HepG2 (cell line): ENCODE results near the gene ADI1. TPM values are rescaled to one million over a fixed set of nuclear protein-coding genes. Genes with fewer than 3 reads are reported as not detected.

ENCODE experiments used
- ATAD3A ChIP-seq: sonication (generic); formaldehyde crosslinking; IDR thresholded peaks from 2 replicates; pipeline ENCODE4 v1.4.0; 2020; ENCODE audit warnings: missing genetic modification reagents
- MAF1 ChIP-seq: sonication (generic); formaldehyde crosslinking; IDR thresholded peaks from 2 replicates; pipeline ENCODE4 v1.5.0; 2020; ENCODE audit warnings: missing genetic modification reagents, borderline replicate concordance
- NCOA1 ChIP-seq: sonication (generic); formaldehyde crosslinking; IDR thresholded peaks from 2 replicates; pipeline ENCODE4 v1.9.0; 2021; ENCODE audit warnings: missing genetic modification reagents
- PAX8 ChIP-seq: sonication (generic); formaldehyde crosslinking; IDR thresholded peaks from 2 replicates; pipeline ENCODE4 v1.8.0; 2022; ENCODE audit warnings: mild to moderate bottlenecking, missing genetic modification reagents, borderline replicate concordance
- POLR2AphosphoS5 ChIP-seq: IDR thresholded peaks from 2 replicates; pipeline ENCODE4 v1.6.1; 2012; ENCODE audit warnings: low read depth, low read length
- SSRP1 ChIP-seq: IDR thresholded peaks from 2 replicates; pipeline ENCODE4 v1.6.1; 2016; ENCODE audit warnings: control low read depth
- TRIM24 ChIP-seq: sonication (generic); formaldehyde crosslinking; IDR thresholded peaks from 2 replicates; pipeline ENCODE4 v1.8.0; 2022; ENCODE audit warnings: mild to moderate bottlenecking, missing genetic modification reagents
- ZBTB1 ChIP-seq: sonication (generic); formaldehyde crosslinking; IDR thresholded peaks from 2 replicates; pipeline ENCODE4 v1.4.0; 2020; ENCODE audit warnings: missing genetic modification reagents, borderline replicate concordance
- ZGPAT ChIP-seq: IDR thresholded peaks from 2 replicates; pipeline ENCODE4 v1.6.1; 2016; ENCODE audit warnings: mild to moderate bottlenecking
- ZNF180 ChIP-seq: sonication (generic); formaldehyde crosslinking; IDR thresholded peaks from 2 replicates; pipeline ENCODE4 v1.4.0; 2020; ENCODE audit warnings: low read depth, missing genetic modification reagents, borderline replicate concordance
- ZNF232 ChIP-seq: sonication (generic); formaldehyde crosslinking; IDR thresholded peaks from 2 replicates; pipeline ENCODE4 v1.4.0; 2020; ENCODE audit warnings: missing genetic modification reagents, borderline replicate concordance
- ZNF614 ChIP-seq: IDR thresholded peaks from 2 replicates; pipeline ENCODE4 v1.6.1; 2018; ENCODE audit warnings: missing biosample characterization, missing genetic modification reagents, inconsistent platforms, borderline replicate concordance
- polyA plus RNA-seq, 8 experiments: library from polyadenylated mRNA; depleted of rRNA in 3 of 8; stranded (reverse) in 7 of 8; unstranded in 1 of 8; fragments of >200 nt; fragmentation: Illumina TruSeq in 4 of 8; extraction: Trizol in 4 of 8; gene quantifications; 2 replicates each; pipeline versions ENCODE4 v1.2.1 to v1.2.3, GENCODE V29; 2011 to 2016; ENCODE audit warnings: low read depth in 4 of 8, missing spikeins in 1 of 8, mixed read lengths in 1 of 8; ENCODE audit not compliant: insufficient read depth in 1 of 8
- total RNA-seq, 5 experiments: library from RNA; depleted of rRNA; stranded (reverse); fragments of >200 nt; fragmentation: Illumina TruSeq; extraction: Trizol; gene quantifications; 2 replicates each; pipeline ENCODE4 v1.2.3, GENCODE V29; 2016; ENCODE audit warnings: low read depth in 1 of 5
- TF ChIP-seq, protein P1 (sequence below): IDR thresholded peaks from 2 replicates; pipeline ENCODE4 v1.6.1; 2018; ENCODE audit warnings: missing genetic modification reagents, mild to moderate bottlenecking, missing compliant biosample characterization
- TF ChIP-seq, protein P2 (sequence below), 2 experiments: fragments of 450-650 bp in 1 of 2; sonication (generic) in 1 of 2; formaldehyde crosslinking in 1 of 2; IDR thresholded peaks; 2 replicates each; pipeline versions ENCODE4 v1.6.1 to v1.8.0; 2016 to 2022; ENCODE audit warnings: antibody characterized with exemption in 1 of 2, mild to moderate bottlenecking in 1 of 2, missing genetic modification reagents in 1 of 2
- TF ChIP-seq, protein P3 (sequence below): IDR thresholded peaks from 2 replicates; pipeline ENCODE4 v1.6.1; 2016; ENCODE audit warnings: missing compliant biosample characterization, missing genetic modification reagents, borderline replicate concordance

The ADI1 gene
- total and polyA plus RNA-seq, 2 of the 13 experiments (the other 11 are each of a cell fraction or from before 2014, with no cell fraction given), result 28.7 to 123 TPM

DNA sequence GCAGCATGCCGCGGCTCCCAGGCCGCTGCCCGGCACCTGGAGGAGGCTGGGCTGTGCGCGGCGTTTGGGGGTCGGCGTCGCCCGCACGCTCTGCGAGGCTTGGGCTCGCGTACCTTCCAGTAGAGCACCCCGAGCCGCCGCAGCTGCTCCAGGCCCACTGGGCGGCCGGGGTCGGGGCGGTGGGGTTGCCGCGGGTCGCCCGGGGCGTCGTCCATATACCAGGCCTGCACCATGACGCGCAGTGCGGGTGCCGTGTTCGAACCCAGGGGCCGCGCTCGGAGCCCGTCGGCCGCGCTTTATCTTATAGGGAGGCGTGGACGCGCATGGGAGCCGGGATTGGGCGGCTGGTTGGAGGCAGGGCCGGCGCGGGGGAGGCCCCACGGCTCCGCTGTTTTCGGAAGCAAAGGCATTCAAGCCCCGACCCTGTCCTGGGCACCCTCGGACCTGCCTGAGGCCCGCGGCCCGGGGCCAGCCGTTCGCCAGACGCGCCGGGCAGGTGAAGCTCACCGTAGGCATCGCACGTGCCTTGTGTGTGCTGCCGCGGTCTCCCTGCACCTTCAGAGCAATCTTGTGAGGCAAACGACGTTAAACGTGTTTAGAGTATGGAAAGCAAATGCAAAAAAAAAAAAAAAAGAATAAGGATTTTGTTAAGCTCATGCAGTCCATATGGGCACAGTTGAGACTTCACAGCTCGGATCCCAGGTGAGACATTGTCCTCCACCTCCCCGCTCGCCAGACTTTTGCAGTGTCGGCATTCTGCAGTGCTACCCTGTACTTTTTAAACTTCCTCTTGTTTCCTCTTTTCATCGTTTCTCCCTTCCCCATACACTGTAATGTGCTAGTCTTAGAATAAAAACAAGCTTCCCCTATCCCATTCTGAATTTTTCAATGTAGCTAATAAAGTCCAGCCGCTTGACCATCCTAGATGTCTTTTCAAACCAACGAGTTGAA is at the start of gene ADI1 (continued):
- TF ChIP-seq, protein P1, sequence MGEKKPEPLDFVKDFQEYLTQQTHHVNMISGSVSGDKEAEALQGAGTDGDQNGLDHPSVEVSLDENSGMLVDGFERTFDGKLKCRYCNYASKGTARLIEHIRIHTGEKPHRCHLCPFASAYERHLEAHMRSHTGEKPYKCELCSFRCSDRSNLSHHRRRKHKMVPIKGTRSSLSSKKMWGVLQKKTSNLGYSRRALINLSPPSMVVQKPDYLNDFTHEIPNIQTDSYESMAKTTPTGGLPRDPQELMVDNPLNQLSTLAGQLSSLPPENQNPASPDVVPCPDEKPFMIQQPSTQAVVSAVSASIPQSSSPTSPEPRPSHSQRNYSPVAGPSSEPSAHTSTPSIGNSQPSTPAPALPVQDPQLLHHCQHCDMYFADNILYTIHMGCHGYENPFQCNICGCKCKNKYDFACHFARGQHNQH (CRISPR knock-in tag), result peak; percentile 92
- TF ChIP-seq ZGPAT (CRISPR knock-in tag) (peak; percentile 99), ATAD3A (no peak), NCOA1 (CRISPR knock-in tag) (peak; percentile 86), POLR2AphosphoS5 (peak; percentile 94), ZNF232 (peak; percentile 96), ZNF180 (CRISPR knock-in tag) (no peak), ZNF614 (CRISPR knock-in tag) (peak; percentile 94), ZBTB1 (CRISPR knock-in tag) (peak; percentile 45; the same call in 1 of the 2 replicates), SSRP1 (CRISPR knock-in tag) (no peak), TRIM24 (CRISPR knock-in tag) (no peak), MAF1 (peak; percentile 37; the same call in 1 of the 2 replicates), PAX8 (CRISPR knock-in tag) (peak; percentile 68; the same call in 1 of the 2 replicates)
- TF ChIP-seq, protein P2, sequence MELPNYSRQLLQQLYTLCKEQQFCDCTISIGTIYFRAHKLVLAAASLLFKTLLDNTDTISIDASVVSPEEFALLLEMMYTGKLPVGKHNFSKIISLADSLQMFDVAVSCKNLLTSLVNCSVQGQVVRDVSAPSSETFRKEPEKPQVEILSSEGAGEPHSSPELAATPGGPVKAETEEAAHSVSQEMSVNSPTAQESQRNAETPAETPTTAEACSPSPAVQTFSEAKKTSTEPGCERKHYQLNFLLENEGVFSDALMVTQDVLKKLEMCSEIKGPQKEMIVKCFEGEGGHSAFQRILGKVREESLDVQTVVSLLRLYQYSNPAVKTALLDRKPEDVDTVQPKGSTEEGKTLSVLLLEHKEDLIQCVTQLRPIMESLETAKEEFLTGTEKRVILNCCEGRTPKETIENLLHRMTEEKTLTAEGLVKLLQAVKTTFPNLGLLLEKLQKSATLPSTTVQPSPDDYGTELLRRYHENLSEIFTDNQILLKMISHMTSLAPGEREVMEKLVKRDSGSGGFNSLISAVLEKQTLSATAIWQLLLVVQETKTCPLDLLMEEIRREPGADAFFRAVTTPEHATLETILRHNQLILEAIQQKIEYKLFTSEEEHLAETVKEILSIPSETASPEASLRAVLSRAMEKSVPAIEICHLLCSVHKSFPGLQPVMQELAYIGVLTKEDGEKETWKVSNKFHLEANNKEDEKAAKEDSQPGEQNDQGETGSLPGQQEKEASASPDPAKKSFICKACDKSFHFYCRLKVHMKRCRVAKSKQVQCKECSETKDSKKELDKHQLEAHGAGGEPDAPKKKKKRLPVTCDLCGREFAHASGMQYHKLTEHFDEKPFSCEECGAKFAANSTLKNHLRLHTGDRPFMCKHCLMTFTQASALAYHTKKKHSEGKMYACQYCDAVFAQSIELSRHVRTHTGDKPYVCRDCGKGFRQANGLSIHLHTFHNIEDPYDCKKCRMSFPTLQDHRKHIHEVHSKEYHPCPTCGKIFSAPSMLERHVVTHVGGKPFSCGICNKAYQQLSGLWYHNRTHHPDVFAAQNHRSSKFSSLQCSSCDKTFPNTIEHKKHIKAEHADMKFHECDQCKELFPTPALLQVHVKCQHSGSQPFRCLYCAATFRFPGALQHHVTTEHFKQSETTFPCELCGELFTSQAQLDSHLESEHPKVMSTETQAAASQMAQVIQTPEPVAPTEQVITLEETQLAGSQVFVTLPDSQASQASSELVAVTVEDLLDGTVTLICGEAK (IDR thresholded peaks at IDR 0.05), result no peak
- TF ChIP-seq, protein P2 (CRISPR knock-in tag; IDR thresholded peaks at IDR 0.05), result peak; percentile 93
- TF ChIP-seq, protein P3, sequence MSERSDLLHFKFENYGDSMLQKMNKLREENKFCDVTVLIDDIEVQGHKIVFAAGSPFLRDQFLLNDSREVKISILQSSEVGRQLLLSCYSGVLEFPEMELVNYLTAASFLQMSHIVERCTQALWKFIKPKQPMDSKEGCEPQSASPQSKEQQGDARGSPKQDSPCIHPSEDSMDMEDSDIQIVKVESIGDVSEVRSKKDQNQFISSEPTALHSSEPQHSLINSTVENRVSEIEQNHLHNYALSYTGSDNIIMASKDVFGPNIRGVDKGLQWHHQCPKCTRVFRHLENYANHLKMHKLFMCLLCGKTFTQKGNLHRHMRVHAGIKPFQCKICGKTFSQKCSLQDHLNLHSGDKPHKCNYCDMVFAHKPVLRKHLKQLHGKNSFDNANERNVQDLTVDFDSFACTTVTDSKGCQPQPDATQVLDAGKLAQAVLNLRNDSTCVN (CRISPR knock-in tag), result 0 out of 2 replicates have a peak, but pooled peaks have one; percentile 15
